Jurkat, Clone E6-1 (cell line): ENCODE data around the gene MYOCD. TPM values are rescaled to one million over a fixed set of nuclear protein-coding genes. Genes with fewer than 3 reads are reported as not detected.
"Not testable (repeated sequence)": the region's sequence is repeated elsewhere in the genome, so short reads cannot be mapped to it uniquely, and the experiment has no call there.

Experiments used
- DNase-seq: peaks from one replicate; pipeline ENCODE4 v3.0.0-alpha.2; 2011; ENCODE audit warnings: low read depth, low spot score
- H3K4me3 ChIP-seq: 2 replicates; pipeline ENCODE4 v1.5.1; 2011; ENCODE audit warnings: mild to moderate bottlenecking, low read length, control low read depth, moderate library complexity
- polyA plus RNA-seq: library from polyadenylated mRNA; unstranded; fragments of >200 nt; gene quantifications from one replicate; pipeline ENCODE4 v1.2.1, GENCODE V29; 2012; ENCODE audit warnings: missing spikeins; ENCODE audit not compliant: insufficient read length, insufficient read depth

MYOCD gene, protein sequence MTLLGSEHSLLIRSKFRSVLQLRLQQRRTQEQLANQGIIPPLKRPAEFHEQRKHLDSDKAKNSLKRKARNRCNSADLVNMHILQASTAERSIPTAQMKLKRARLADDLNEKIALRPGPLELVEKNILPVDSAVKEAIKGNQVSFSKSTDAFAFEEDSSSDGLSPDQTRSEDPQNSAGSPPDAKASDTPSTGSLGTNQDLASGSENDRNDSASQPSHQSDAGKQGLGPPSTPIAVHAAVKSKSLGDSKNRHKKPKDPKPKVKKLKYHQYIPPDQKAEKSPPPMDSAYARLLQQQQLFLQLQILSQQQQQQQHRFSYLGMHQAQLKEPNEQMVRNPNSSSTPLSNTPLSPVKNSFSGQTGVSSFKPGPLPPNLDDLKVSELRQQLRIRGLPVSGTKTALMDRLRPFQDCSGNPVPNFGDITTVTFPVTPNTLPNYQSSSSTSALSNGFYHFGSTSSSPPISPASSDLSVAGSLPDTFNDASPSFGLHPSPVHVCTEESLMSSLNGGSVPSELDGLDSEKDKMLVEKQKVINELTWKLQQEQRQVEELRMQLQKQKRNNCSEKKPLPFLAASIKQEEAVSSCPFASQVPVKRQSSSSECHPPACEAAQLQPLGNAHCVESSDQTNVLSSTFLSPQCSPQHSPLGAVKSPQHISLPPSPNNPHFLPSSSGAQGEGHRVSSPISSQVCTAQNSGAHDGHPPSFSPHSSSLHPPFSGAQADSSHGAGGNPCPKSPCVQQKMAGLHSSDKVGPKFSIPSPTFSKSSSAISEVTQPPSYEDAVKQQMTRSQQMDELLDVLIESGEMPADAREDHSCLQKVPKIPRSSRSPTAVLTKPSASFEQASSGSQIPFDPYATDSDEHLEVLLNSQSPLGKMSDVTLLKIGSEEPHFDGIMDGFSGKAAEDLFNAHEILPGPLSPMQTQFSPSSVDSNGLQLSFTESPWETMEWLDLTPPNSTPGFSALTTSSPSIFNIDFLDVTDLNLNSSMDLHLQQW
- not detected for polyA plus RNA-seq

DNA sequence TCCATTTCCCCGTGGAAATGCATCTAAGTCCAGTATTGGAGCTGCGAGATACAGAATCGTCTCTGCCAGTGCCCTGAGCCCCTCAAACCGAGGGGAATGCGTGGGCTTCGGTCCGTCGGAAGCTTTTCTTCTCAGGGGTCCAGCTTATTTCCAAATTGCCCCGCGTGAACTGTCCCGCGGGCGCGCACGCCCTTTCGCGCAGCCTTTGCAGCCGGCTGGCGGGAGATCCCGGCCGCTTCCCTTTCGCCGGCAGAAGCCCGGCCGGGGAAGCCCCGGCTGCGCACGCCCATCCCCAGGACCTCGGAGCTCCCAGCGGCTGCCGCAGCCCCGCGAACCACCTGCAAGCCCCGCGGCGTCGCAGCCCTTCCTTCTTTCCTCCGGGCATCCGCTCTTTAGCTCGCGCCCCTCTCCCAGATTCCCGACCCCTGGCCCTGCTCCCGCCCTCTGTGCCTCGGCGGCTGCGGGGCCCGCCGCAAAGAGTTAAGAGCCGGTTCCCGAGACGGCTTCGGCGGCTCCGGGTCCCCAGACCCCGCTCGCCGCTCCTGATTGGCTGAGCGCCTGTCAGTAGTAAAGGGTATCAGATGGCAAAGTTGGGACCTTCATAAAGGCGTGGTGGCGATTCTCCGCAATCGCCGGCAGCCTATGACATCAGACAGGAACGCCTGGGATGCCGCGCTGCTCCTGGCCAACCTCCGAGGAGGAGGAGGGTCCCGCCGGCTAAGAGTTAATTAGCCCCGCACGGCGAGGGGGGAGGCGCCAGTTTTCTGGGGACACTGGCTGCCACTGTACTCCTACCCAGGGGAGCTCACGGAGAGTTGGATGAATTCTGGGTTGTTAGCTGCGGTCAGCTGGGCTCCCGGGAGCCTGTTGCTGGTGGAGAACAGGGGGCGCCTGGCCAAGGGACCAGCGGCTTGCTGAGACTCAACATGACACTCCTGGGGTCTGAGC, at the start of gene MYOCD:
TSS of gene MYOCD (plus strand) at position 628 of the 948 bp plus-strand sequence. CDS start at position 927, 299 bp downstream.
- no peak within 1 kb of the TSS for H3K4me3 ChIP-seq
- no peak for DNase-seq

GRCh38 chr17:12616161-12616560, 49.5 kb upstream of the MYOCD start:
- no peak for DNase-seq
- no peak overlapping the region for H3K4me3 ChIP-seq

GRCh38 chr17:12618557-12618956, 47.1 kb upstream of the MYOCD start:
- H3K4me3 ChIP-seq, result no peak overlapping the region
- no peak for DNase-seq

- DNase-seq, result no peak
- H3K4me3 ChIP-seq, result no peak overlapping the region
Observed at GRCh38 chr17:12619459-12620199, 46.1 kb upstream of the MYOCD start.

DNA sequence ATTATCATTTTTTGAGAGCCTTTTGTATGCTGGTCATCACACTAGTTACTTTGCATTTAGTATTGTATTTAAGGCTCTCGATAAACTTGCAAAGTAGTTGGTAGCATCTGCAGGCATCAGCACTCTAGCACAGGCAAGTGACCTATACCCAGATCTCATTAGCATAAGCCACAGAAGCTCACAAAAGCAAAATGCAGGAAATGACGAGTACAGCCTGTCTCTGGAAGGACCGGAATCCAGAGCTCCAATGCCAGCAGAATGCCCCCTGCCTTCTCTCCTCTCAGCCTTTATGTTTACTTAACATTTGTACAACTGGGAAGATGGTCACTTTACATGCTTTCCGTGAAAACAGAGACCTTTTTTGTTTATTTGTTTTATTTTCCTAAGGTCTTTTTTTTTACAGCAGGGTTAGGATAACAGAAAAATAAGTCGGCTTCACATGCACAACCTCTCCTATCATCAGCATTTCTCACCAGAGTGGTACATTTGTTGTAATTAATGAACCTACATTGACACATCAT, 45.4 kb upstream of the MYOCD start:
- H3K4me3 ChIP-seq, result no peak overlapping the region
- no peak for DNase-seq

DNA sequence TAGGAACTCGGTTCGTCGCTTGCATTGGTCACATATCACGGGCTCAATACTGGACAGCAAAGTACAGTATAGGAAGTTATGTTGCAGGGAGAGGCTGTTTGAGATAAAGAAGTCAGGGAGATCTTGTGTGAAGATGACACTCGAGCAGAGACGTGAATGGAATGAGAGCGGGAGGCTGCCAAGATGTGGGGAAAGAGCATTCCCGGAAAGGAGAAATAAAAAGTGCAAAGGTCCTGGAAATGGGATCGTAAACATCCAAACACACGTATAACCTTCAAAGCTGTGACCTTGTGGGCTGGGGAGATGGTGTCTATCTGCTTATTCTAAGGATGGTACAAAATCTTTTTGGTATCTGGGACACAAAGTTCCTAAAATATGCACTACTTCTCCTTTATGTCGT, 43.0 kb upstream of the MYOCD start:
- DNase-seq, result no peak
- no peak overlapping the region for H3K4me3 ChIP-seq

- no peak for DNase-seq
- no peak overlapping the region for H3K4me3 ChIP-seq
Observed at GRCh38 chr17:12623220-12623848, 42.4 kb upstream of the MYOCD start.

DNA sequence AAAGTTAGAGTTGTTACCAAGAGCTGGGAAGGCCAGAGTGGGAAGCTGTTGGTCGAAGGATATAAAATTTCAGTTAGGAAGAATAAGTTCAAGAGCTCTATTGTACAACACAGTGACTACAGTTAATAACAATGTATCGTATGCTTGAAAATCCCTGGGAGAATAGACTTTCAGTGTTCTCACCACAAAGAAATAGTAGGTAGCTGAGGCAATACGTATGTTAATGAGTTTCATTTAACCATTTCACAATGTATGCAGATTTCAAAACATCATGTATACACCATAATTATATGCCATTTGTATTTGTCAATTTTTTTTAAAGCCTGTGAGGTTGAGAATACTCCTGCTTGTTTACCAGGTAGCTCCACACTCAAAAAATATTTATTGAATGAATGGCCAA, 41.5 kb upstream of the MYOCD start:
- no peak for DNase-seq
- H3K4me3 ChIP-seq, result no peak overlapping the region

GRCh38 chr17:12625092-12625491, 40.6 kb upstream of the MYOCD start:
- no peak for DNase-seq
- H3K4me3 ChIP-seq, result no peak overlapping the region

DNA sequence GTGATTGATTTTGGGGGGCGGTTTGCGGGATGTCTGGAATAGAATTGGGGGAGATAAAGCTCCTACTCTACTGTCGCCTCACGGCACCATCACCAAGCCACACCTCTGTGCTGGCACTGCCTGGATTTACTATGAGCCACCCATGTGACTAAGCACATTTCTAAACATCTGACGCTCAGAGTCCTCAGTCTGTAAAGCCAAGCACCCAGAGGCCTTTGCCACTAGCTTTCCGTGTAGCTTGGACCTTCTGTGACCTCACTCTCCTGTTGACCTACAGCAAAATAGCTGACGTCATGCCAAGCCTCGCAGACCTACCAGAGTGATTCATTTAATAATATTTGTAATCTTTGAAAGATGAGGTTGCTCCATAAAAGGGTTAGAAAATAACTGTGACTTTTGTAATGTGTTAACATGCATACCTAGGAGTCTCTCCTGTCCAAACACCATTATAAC, 38.5 kb upstream of the MYOCD start:
- no peak for DNase-seq
- no peak overlapping the region for H3K4me3 ChIP-seq

- no peak for DNase-seq
- no peak overlapping the region for H3K4me3 ChIP-seq
Observed at GRCh38 chr17:12627781-12628451, 37.8 kb upstream of the MYOCD start.

- H3K4me3 ChIP-seq, result no peak overlapping the region
- DNase-seq, result no peak
Observed at GRCh38 chr17:12631076-12631475, 34.6 kb upstream of the MYOCD start.

DNA sequence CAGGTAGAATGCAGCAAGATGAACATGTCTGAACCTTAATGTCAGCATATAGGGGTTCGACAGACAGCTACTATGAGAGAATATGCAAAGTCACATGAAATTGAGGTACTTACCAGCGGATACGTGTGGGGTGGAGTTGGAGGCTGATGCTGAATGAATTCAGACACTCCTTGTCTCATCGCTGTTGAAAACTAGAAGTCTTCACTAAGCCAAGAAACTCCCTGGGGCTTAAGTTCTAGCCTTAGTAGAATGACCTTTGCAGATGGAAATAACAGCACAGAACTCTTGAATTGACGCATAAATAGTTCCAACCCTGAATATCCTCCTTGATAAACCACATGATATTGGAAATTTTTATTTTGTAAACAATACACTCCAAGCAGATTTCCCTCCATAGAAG, 32.9 kb upstream of the MYOCD start:
- no peak for DNase-seq
- no peak overlapping the region for H3K4me3 ChIP-seq

DNA sequence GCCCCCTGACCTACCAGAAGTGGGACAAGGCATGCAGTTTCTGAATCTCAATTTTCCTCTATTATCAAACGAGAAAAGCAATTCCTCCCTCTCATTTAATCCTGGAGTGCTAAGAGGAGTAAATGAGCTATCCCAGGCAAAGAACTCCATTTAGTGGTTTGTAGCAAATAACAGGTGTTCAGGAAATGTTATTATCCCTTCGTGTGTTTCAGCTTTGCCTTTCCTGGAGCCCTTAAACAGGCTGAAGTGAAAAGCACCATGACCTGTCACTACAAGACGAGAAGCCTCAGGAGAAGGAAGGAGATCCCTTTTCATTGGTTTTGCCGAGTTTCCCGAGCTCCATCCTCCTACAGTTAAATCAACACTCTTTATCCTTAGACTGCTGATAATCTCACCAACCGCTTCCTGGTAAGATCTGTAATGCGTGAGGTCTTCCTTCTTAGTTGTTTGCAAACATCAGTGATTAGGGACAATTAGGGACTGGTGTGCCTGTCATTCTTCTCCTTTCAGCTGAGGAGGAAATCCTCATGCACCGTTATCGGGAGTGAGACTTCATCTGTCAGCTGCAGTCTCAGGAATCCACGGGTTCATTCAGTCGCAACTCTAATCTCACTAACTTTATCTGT, 30.8 kb upstream of the MYOCD start:
- no peak overlapping the region for H3K4me3 ChIP-seq

DNA sequence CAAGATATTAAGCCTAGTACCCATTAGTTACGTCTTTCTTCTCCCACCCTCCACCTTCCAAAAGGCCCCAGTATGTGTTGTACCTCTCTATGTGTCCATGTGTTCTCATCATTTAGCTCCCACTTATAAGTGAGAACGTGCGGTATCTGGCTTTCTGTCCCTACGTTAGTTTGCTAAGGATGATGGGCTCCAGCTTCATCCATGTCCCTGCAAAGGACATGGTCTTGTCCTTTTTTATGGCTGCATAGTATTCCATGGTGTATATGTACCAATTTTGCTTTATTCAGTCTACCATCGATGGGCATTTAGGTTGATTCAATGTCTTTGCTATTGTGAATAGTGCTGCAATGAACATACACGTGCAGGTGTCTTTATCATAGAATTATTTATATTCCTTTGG, 29.7 kb upstream of the MYOCD start:
- H3K4me3 ChIP-seq, DNase-seq: not testable (repeated sequence)

More for the DNA sequence above, 30.8 kb upstream of the MYOCD start:
- no peak for DNase-seq

- no peak for DNase-seq
- H3K4me3 ChIP-seq, result no peak overlapping the region
Observed at GRCh38 chr17:12637015-12637414, 28.7 kb upstream of the MYOCD start.
